SU-DHL-6 (cell line): ENCODE measurements around the gene GPR180.

ENCODE experiments used
- H2AFZ ChIP-seq: fragments of 200-600 bp; sonication (generic); 2 replicates; pipeline ENCODE4 v1.6.1; 2014; ENCODE audit warnings: low read depth, mild to moderate bottlenecking, moderate library complexity, mixed read lengths, antibody characterized with exemption, low read length; ENCODE audit not compliant: severe bottlenecking
- H3F3A ChIP-seq: fragments of 200-600 bp; shearing (Covaris generic); 2 replicates; pipeline ENCODE4 v1.6.0; 2016; ENCODE audit warnings: antibody characterized with exemption, mild to moderate bottlenecking; ENCODE audit not compliant: insufficient read depth
- H3K27ac ChIP-seq: fragments of 200-600 bp; sonication (generic); 2 replicates; pipeline ENCODE4 v1.5.1; 2016; ENCODE audit warnings: low read depth, mild to moderate bottlenecking, low read length, moderate library complexity, mixed read lengths
- H3K27me3 ChIP-seq: fragments of 200-600 bp; sonication (generic), shearing (Covaris generic); 2 replicates; pipeline ENCODE4 v1.6.0; 2014; ENCODE audit warnings: mild to moderate bottlenecking, low read length
- H3K36me3 ChIP-seq: fragments of 200-600 bp; sonication (generic); 2 replicates; pipeline ENCODE4 v1.6.1; 2014; ENCODE audit warnings: mild to moderate bottlenecking, low read length, mixed read lengths
- H3K4me2 ChIP-seq: fragments of 300-600, 200-600 bp; shearing (Covaris generic), sonication (generic); 2 replicates; pipeline ENCODE4 v1.6.0; 2014; ENCODE audit warnings: low read length, low read depth, mild to moderate bottlenecking; ENCODE audit not compliant: poor library complexity, severe bottlenecking
- H3K4me3 ChIP-seq: fragments of 200-600 bp; sonication (generic); 2 replicates; pipeline ENCODE4 v1.5.1; 2014; ENCODE audit warnings: antibody characterized with exemption, low read length, mild to moderate bottlenecking, mixed read lengths; ENCODE audit not compliant: insufficient read depth, poor library complexity, severe bottlenecking
- H3K79me2 ChIP-seq: fragments of 200-600 bp; sonication (generic); 2 replicates; pipeline ENCODE4 v1.6.1; 2014; ENCODE audit warnings: mild to moderate bottlenecking, low read length, moderate library complexity; ENCODE audit not compliant: insufficient read depth
- H3K9ac ChIP-seq: fragments of 200-600 bp; sonication (generic); 2 replicates; pipeline ENCODE4 v1.7.0; 2014; ENCODE audit warnings: mild to moderate bottlenecking, low read length
- H3K9me2 ChIP-seq: fragments of 200-600 bp; sonication (generic); replicated peaks from 2 replicates; pipeline ENCODE4 v1.6.1; 2014; ENCODE audit warnings: low read length; ENCODE audit not compliant: insufficient read depth
- H3K9me3 ChIP-seq: fragments of 200-600 bp; sonication (generic); 2 replicates; pipeline ENCODE4 v1.6.1; 2014; ENCODE audit warnings: low read length, mixed read lengths; ENCODE audit not compliant: insufficient read depth
- H4K20me1 ChIP-seq: fragments of 200-600 bp; sonication (generic); 2 replicates; pipeline ENCODE4 v1.6.1; 2014; ENCODE audit warnings: low read depth, mild to moderate bottlenecking, antibody characterized with exemption, low read length, moderate library complexity, mixed read lengths
- CTCF ChIP-seq: fragments of 200-600 bp; sonication (generic); IDR thresholded peaks from one replicate; pipeline ENCODE4 v1.5.1; 2017; ENCODE audit warnings: antibody characterized with exemption, mild to moderate bottlenecking, low read length, moderate library complexity; ENCODE audit not compliant: insufficient read depth, poor library complexity, severe bottlenecking
- EZH2phosphoT487 ChIP-seq: fragments of 200-600 bp; sonication (generic), shearing (Covaris generic); conservative IDR thresholded peaks from 2 replicates; pipeline ENCODE4 v1.6.1; 2018; ENCODE audit warnings: mild to moderate bottlenecking, antibody characterized with exemption, low read length, moderate library complexity, mixed read lengths

GPR180 gene

GRCh38 chr13:94664889-94665288 lies 63.2 kb downstream of the GPR180 start:
- Histone ChIP-seq H3K4me3 (no peak overlapping the region), H3K9me3 (no peaks in the 10 kb centered on the region), H3K9ac (no peak overlapping the region), H3K79me2 (no peaks in the 10 kb centered on the region), H3F3A (no peaks in the 10 kb centered on the region), H3K9me2 (no peaks in the 10 kb centered on the region), H3K4me2 (no peak overlapping the region), H3K27me3 (no peaks in the 10 kb centered on the region), H4K20me1 (no peaks in the 10 kb centered on the region), H3K36me3 (no peaks in the 10 kb centered on the region), H2AFZ (no peak overlapping the region), H3K27ac (no peak overlapping the region)
- TF ChIP-seq CTCF (no peak), EZH2phosphoT487 (no peak)

- Histone ChIP-seq H3K4me3 (no peak overlapping the region), H3K9me2 (no peaks in the 10 kb centered on the region), H3K27me3 (no peaks in the 10 kb centered on the region), H3F3A (no peaks in the 10 kb centered on the region), H3K36me3 (no peaks in the 10 kb centered on the region), H3K27ac (no peak overlapping the region), H3K9me3 (no peaks in the 10 kb centered on the region), H2AFZ (no peak overlapping the region), H3K4me2 (no peak overlapping the region), H4K20me1 (no peaks in the 10 kb centered on the region), H3K9ac (no peak overlapping the region), H3K79me2 (no peaks in the 10 kb centered on the region)
- TF ChIP-seq CTCF = no peak
- TF ChIP-seq EZH2phosphoT487 = no peak
These were observed 64.4 kb downstream of the GPR180 start for GRCh38 chr13:94666065-94666464.

GRCh38 chr13:94667190-94667589 lies 65.5 kb downstream of the GPR180 start:
- H3F3A ChIP-seq = no peaks in the 10 kb centered on the region
- no peaks in the 10 kb centered on the region for H3K79me2 ChIP-seq
- H3K4me2 ChIP-seq = no peak overlapping the region
- no peaks in the 10 kb centered on the region for H4K20me1 ChIP-seq
- H3K9me3 ChIP-seq = no peaks in the 10 kb centered on the region
- TF ChIP-seq CTCF = no peak
- no peak for TF ChIP-seq EZH2phosphoT487
- no peak overlapping the region for H2AFZ ChIP-seq
- H3K27me3 ChIP-seq = no peaks in the 10 kb centered on the region
- H3K9ac ChIP-seq = no peak overlapping the region
- H3K4me3 ChIP-seq = no peak overlapping the region
- H3K9me2 ChIP-seq = no peaks in the 10 kb centered on the region
- H3K27ac ChIP-seq = no peak overlapping the region
- H3K36me3 ChIP-seq = no peaks in the 10 kb centered on the region
